ENCODE measurements around the gene MFSD6L.
A peak's percentile ranks its signal among the peaks of the same experiment; 100 is the strongest.

Gene MFSD6L

DNA sequence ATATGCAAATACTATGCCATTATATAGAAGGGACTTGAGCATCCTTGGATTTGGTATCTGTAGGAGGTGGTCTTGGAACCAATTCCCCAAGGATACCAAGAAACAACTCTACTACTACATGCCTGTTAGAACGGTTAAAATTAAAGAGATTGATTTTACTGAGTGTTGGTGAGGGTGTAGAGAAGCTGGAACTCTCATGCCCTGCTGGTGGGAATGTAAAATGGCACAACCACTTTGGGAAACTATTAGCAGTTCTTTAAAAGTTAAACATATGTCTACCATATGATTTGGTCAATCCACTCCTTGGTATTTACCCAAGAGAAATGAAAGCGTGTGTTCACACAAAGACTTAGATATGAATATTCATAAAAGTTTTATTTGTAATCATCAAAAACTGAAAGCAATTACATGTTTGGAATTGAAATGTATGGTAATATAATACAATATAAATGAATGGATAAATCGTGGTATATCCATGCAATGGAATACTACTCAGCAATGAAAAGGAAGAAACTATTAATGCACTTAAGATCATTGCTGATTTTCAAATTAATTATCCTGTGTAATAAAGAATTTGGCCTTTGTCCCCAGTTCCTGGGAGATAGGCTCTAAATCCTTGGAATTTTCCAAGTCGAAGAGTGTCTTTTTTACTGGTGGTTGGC, 7.8 kb downstream of the MFSD6L start:
- DNase-seq, result no peak

DNA sequence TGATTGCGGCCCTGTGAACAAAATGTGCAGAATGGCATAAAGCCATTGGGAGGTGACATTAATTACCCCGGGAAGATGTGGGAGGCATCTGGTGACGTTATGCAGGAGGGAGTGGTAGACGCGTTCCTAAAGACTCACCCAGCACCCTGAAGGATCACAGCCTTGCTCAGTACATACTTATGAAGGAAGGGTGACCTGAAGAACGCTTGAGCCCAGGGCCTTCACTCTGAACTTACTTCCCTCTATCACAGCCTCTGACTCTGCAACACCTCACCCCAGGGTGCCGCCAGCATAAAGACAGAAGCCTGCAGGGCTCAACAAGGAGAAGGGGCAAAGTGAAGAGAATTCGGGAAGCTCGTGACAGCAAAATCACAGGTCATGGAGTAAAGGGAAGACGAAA, 9.4 kb downstream of the MFSD6L start:
- DNase-seq, result no peak

DNA sequence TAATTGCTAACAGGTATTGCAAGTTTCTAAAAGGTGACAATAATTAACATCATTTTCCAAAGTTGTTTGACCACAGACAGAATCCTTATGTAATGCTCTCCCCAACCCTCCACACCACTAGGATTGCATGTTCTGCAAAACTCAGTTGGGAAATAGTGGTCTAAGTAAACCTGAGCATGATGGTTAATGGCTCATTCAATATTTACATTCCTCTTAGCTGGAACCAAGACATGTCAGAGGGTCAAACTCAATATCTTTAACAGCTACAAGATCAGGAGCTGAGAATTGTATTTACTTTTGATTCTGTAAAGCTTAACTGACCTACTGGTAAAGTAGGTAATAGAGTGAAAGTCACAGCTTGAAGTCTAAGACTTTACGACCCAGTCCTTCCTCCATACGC, 10.2 kb downstream of the MFSD6L start:
- DNase-seq, result no peak

DNA sequence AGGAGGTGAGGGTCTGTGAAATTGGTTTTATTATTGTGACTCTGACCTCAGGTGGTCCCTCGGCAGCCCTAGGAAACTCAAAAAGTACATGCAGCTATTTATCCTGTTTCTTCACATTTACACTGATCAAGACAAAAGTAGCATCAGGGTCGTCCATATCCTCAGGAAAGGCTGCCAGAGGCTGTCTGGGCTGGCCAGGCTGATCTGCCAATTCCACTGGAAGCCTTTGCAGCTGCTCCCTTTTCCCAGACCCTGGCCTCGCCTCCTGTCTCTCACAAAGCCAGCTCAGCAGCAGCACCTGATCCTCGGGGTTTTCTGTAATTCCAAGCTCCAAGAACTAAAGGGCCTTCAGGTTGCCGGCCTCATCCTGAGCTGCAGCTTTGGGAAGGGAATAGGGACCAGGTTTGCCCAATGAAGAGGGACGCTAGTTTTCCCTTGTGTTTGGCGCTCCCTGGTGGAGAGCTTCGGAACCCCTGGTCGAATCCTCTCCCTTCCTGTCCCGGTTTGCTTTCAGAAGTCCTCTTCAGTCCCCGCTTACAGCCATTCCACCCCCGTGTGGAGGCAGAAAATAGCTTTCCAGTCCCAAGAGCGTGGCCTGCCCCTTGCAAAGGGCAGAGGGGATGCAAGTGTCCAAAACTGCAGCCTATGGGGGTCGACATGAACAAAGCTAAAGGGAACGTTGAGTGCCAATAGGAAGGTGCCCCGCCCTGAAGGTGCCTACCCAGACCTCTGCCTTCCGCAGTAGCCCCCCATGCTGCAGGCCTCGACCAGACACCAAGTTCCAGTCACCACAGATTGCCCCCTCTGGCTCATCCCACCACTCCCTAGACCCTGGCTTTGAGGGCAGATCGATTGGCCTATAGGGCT, 13.4 kb downstream of the MFSD6L start:
- peak in 4 of 5 donors; percentile 17 to 55 (median 34) for DNase-seq

DNA sequence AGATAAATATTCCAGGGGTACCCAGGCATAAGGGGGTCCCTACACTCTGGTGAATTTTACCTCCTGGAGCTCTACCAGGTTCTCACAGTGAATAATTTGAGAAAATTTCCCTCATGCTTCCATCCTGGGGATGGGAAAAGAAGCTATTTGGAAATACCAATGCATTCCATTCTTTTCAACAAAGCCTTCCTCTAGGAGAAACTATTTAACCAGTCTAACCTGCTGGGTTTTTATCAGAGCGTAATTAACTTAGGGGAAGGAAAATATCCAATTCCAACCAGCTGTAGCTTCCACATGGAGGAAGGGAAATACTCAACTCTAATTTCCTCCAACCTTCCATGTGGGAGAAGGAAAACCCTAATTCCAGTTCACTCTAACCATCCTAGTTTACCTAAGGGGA, 17.0 kb downstream of the MFSD6L start:
- no peak for DNase-seq

DNA sequence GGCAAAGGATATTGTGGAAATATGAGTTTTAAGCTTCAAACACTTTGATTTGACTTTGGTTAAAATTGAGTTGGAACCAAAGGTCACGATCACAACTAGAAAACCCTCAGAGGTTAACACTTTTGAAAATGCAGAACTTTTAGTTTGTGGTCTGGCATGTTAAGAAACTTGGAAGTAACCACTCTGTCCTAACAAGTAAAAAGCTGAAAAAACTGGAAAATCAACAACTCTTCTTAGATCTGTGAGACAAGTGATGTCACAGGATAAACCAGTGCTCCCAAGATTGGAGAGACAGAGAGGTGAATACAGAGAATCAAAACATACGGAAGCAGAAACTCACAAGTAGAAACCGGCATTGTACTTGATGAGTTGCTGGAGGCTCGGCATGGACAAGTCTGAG, 17.4 kb downstream of the MFSD6L start:
- no peak for DNase-seq

DNA sequence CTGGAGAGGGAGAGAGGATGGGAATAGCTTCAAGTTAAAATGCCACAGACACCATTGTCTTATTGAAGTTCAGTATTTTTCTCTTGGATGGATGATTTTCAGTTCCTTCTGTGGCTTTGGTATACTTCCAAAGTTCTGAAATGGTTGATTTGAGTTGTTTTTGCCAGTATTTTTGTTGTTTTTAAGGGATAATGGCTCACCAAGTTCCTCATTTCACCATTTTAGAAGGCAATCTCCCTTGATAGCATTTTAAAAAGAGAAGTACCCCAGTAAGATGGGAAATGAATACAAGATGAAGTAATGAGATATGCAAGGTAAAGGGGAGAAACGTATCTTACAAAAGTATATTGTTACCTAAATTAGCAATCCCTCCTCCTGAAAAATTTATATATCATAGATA, 22.3 kb downstream of the MFSD6L start:
- DNase-seq, result no peak

DNA sequence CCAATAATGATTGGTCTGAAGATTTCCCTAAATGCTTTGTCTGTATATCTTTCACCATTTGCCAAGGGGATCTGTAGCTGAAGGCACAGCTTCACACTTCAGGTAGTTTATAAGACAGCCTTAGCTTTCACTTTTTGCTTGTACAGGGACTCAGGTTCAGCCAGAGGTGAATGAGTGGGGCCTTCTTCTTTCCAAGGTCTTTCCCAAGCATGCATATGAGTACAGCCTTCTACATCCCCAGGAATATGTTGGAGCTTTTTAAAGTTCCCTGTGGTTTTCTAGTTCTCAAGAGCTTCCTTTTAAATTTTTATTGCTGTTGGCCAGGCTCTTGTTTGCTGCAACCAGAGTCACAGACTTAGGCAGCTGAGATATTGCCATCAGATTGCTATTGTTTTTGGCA, 22.9 kb downstream of the MFSD6L start:
- no peak for DNase-seq

DNA sequence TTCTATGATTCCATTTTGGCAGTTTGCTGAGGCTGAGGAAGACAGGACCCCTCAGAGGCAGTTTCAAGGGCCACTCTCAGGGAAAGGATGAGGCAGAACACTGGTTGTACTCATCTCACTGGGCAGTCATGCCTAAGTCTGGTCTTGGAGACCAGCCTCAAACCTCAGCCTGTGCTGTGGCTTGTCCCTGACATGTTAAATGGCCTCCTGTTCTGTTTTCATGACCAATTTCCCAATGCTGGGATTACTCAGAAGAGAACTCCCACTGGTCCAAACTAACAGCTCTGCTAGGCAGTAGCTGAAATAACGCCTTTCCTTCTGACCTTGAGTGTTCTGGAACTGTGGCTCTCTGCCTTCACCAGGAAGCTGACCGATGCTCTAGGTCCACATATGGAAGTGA, 32.4 kb downstream of the MFSD6L start:
- DNase-seq, result no peak

DNA sequence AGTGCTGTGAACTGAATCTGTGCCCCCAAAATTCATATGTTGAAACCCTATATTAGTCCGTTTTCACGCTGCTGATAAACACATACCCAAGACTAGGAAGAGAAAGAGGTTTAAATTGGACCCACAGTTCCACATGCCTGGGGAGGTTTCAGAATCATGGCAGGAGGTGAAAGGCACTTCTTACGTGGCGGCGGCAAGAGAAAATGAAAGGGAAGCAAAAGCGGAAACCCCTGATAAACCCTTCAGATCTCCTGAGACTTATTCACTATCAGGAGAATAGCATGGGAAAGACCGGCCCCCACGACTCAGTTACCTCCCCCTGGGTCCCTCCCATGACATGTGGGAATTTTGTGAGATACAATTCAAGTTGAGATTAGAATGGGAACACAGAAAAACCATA, 37.2 kb downstream of the MFSD6L start:
- no peak for DNase-seq

DNA sequence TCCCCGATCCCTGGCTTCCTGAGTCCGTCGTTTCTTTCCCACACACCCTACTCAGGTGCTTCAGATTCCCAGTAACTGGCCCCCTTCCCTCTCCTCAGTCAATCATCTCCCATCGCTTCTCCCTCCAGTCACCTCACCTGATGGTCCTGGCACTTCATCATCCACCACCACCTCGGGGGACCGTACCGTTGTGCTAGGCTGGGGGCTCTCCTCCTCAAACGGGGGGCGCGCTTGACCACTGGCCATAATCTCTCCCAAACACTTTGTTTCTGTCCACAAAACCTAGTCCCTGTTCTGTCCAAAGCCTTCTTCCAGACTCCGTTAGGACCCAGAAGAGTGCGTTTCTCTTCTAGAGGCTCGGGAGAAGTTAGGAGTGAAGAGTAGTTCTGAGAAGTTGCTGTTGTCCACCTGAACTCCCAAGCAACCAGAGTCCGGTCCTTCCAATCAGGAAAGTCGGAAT, 41.0 kb downstream of the MFSD6L start, which contains the start of gene SPDYE4:
SPDYE4 (minus strand) TSS at position 410 of the 460 bp plus-strand sequence; CDS start at position 246, 164 bp downstream.
- DNase-seq, result no peak

DNA sequence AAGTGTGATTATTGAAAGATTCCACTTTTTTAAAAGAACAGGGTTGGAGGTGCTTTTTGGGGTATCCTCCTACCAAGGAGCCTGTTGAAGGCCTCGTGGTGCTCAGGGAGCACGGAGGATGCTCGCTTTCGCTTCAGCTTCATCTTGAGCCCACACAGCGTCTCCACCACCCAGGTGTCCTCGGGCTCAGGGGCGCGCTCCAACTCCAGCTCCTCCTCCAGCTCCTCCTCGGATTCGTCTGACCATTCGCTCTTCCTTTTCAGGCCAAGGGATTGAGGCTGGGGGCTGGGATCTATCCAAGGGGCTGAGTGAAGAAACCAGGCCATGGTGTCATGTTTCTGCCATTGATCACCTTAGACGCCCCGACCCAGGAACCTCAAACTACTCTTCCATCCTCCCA, 42.0 kb downstream of the MFSD6L start:
- no peak for DNase-seq

DNA sequence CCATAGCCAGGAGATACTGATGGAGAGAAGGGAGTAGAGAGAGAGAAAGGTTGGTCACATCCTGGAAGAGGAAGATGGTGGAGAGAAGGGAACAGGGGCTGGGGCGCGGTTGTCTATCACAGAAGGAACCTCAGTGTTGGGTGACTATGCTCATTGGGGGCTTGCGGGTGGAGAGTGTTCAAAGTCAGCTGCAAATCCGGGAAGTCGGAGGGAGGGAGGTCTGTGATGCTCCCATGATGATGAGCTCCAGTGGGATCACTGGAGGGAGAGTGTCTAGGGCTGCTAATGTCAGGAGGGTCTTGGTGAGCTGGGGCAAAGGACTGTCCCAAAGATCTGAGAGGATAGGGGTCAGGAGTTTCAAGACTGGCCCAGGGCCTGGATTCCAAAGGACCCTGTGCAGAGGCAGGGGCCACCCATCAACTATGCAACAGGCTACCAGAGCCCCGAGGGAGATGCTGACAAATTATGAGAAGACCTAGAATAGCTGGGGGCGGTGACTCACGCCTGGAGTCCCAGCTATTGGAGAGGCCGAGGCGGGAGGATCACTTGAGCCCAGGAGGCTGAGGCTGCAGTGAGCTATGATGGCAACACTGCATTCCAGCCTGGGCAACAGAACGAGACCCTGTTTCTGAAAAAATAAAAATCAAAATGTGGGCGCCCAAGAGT, 43.4 kb downstream of the MFSD6L start:
- DNase-seq, result no peak

DNA sequence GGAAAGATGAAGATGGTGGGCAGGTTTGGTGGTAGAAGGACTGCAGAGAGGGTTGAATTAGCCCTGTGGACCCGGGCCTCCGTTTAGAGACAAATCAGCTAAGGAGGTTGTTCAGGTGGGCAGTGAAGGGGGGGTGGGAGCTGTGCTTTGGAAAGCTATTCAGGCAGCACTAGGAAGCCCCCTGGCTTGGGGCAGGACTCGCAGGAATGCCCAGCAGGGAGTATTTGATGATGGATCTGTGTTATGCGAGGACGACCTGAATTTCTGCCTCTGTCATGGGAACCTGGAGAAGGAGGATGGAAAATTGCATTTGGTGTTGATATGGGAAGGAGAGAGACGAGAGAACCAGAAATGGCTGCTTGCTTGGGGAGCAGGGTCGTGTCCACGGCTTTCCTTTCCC, 44.3 kb downstream of the MFSD6L start:
- no peak for DNase-seq

DNA sequence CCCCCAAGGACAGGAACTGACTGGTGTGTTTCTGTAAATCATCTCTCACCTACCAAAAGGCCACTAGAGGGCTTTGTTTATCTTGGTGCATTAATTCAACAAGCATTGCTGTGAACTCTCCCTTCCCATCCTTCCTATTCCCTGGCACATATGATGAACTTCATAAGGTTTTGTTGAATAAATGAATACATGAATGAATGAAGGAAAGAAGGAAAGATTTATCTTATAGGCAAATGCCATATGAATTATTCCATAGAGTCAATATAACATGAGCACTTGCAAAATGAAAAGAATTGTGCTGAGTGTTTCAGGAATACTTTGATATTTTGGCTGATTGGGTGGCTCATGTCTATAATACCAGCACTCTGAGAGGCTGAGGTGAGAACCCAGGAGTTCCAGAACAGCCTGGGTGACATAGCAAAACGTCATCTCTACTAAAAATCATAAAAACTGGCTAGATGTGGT, 45.2 kb downstream of the MFSD6L start:
- no peak for DNase-seq

DNA sequence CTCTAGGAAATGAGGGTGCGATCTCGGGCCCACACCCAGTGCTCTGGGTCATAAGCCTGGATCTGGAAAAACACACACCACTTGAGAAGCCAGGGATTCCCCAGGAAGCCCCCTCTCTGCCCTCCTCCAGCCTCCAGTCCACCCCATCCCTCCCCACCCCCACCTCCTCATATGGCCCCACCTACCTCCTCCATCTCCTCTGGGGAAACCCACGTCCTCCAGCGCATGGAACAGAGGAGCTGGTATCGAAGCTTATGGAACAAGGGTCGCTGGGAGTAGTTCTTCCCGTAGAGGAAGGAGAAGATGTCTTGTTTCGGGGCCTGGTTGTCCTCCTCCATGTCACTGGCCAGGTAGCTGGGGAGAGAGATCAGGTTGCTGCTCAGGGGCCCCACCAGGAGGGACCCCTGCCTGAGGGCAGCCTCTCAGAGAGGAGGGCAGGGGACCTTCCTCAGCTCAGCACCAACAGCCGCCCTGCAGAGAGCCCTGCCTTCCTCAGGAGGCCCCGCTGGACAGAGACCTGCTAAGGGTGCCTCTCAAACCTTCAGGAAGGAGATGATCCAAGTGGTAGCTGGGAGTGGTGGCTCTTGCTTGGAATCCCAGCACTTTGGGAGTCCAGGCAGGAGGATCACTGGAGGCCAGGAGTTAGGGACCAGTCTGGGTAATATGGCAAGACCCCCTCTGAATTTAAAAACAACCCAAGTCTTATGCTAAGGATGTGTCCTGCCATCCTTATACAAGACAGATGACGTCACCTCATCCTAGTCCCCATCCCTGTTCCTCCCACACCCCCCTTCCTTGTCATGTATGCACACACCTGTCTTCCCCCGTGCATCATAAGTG, 45.8 kb downstream of the MFSD6L start:
- no peak for DNase-seq

DNA sequence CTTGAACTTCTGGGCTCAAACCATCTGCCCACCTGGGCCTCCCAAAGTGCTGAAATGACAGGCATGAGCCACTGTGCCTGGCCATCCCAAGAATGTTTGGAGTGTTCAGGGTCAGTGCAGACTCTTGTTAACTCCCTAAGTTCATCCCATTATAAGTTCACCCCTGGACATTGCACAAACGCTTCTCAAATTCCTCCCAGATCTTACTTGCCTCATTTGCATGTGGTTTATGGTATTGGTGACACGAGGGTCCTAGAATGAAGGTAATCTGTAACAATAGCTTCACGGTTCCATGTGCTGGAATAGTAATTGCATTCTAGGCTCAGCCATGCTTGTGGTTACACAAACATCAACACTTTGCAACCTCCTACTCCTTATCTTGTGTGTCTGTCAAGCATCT, 49.5 kb downstream of the MFSD6L start:
- DNase-seq, result no peak

DNA sequence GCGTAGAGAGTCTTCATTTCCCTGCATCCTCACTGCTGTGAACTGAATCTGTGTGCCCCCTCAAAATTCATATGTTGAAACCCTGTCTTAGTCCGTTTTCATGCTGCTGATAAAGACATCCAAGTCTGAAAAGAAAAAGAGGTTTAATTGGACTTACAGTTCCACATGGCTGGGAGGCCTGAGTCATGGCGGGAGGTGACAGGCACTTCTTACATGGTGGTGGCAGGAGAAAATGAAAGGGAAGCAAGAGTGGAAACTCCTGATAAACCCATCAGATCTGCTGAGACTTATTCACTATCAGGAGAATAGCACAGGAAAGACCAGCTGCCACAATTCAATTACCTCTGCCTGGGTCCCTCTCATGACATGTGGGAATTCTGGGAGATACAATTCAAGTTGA, 51.4 kb downstream of the MFSD6L start:
- no peak for DNase-seq

All from T-helper 1 cell (primary cell).